SK-MEL-5 (cell line): ENCODE data around the gene ARID1B. TPM values are rescaled to one million over a fixed set of nuclear protein-coding genes. Genes with fewer than 3 reads are reported as not detected.

ENCODE experiments used
- DNase-seq: peaks from one replicate; pipeline ENCODE4 v3.0.0-alpha.2; 2016; ENCODE audit warnings: low read depth, low spot score
- in situ Hi-C: cut with HindIII; loops from 2 replicates; pipeline ENCODE4 v1.10.0; 2016; ENCODE audit warnings: low sequenced_read_pairs, high pct_unique_total_duplicates, low pct_unique_long_range_greater_than_20kb
- small RNA-seq, 2 experiments: library from RNA; depleted of rRNA; stranded (forward); fragments of <200 nt; gene quantifications; one replicate each; pipeline ENCODE3, GENCODE V24; 2014
- total RNA-seq: library from RNA; depleted of rRNA; stranded (reverse); fragments of >200 nt; shearing (Covaris generic); gene quantifications from 2 replicates; pipeline ENCODE4 v1.2.3, GENCODE V29; 2014

The ARID1B gene
- total RNA-seq, 1 experiment from 2014 or later, result 20.0 TPM

- in situ Hi-C loops, result no loop called here
- no peak for DNase-seq
Measured at GRCh38 chr6:157249826-157250225, 472.6 kb downstream of the ARID1B start.

DNA sequence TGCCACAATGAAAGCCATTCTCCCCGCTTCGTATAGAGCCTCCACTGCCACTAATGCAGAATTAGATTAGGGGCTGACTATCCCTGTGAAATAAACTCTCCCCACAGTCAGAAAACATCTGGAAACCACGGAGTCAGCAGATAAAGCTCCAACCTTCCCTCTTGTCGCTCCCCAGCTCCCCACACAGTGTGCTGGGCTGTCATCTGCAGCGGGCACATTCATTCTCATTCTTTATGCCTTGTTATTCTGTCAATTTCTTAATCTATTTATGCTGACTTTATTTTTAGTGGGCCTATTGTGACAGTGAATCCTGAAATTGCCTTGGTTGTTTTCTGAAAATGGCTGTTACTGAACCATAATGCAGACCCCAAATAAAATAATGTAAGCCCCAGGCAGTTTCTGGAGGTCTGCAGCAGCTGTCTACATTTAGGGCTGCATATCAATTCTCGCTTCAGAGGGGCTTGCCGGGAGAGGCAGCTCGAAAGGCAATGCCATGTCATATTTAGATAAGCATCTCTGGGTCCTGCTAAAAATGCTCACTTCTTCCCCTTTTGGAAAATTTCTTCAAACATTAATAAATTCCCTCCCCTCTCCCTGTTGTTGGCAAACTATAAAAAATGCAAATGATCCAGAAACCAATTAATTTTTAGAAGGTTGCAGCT, 474.5 kb downstream of the ARID1B start:
- in situ Hi-C loops, result no loop called here
- no peak for DNase-seq

DNA sequence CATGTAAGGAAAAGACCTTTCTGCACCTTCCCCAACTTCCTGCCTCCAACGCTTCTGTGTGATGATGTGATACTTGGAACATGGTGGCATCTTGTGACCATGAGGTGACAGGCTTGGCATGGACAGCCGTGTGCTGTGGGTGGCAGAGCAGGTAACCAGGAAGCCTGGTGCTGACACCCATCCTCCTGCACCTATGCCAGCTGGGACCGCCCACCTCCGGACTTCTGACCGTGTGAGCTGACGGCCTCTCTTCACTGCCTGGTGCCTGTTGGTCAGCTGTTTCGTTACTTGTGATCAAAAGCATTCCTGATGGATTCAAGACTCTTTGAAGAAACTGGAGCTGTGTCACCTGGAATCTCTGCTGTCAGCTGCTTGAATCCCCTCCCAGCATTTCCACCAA, 475.8 kb downstream of the ARID1B start:
- no peak for DNase-seq
- in situ Hi-C loops, result no loop called here

GRCh38 chr6:157253699-157254098, 476.5 kb downstream of the ARID1B start:
- in situ Hi-C loops, result no loop called here
- DNase-seq, result no peak

- DNase-seq, result no peak
- in situ Hi-C loops, result no loop called here
Measured at GRCh38 chr6:157254538-157254937, 477.4 kb downstream of the ARID1B start.

GRCh38 chr6:157255079-157255478, 477.9 kb downstream of the ARID1B start:
- DNase-seq, result no peak
- in situ Hi-C loops, result no loop called here

- in situ Hi-C loops, result no loop called here
- DNase-seq, result no peak
Measured at GRCh38 chr6:157258878-157259277, 481.7 kb downstream of the ARID1B start.

GRCh38 chr6:157259443-157259842, 482.3 kb downstream of the ARID1B start:
- no peak for DNase-seq
- in situ Hi-C loops, result no loop called here

Small RNAs within 50 kb of the gene (small RNA-seq; reads per million reads assigned to genes)
- gene AL355297.2, result 0.04 to 0.14 reads per million in 2 experiments
- 0.02 to 0.14 reads per million in 2 experiments for gene MIR4466
